HG03439 (cell line): Measurements from ENCODE around the gene FGF12.

Experiments used
- ATAC-seq: cut with Tn5 transposase; IDR thresholded peaks from one replicate; pipeline ENCODE4 v1.9.1; 2021; ENCODE audit warnings: mild to moderate bottlenecking, moderate library complexity; ENCODE audit not compliant: unreplicated experiment

Gene FGF12

GRCh38 chr3:192354687-192355086, 372.7 kb downstream of the FGF12 start:
- no peak for ATAC-seq

- no peak for ATAC-seq
Observed at GRCh38 chr3:192352142-192352541, 375.2 kb downstream of the FGF12 start.

GRCh38 chr3:192351441-192351840, 375.9 kb downstream of the FGF12 start:
- no peak for ATAC-seq

- no peak for ATAC-seq
Observed at GRCh38 chr3:192340031-192340430, 387.3 kb downstream of the FGF12 start.

- ATAC-seq = no peak
Observed at GRCh38 chr3:192339214-192339613, 388.1 kb downstream of the FGF12 start.

GRCh38 chr3:192336286-192336685, 391.1 kb downstream of the FGF12 start:
- ATAC-seq = no peak

- no peak for ATAC-seq
Observed at GRCh38 chr3:192332386-192333291, 394.7 kb downstream of the FGF12 start.

- ATAC-seq = no peak
Observed at GRCh38 chr3:192331749-192332385, 395.5 kb downstream of the FGF12 start.

- ATAC-seq = no peak
Observed at GRCh38 chr3:192326656-192327055, 400.7 kb downstream of the FGF12 start.

GRCh38 chr3:192317564-192317963, 409.8 kb downstream of the FGF12 start:
- no peak for ATAC-seq

- ATAC-seq = no peak
Observed at GRCh38 chr3:192313605-192314004, 413.7 kb downstream of the FGF12 start.

- no peak for ATAC-seq
Observed at GRCh38 chr3:192307631-192308030, 419.7 kb downstream of the FGF12 start.

- ATAC-seq = no peak
Observed at GRCh38 chr3:192303235-192303634, 424.1 kb downstream of the FGF12 start.

GRCh38 chr3:192302721-192303120, 424.6 kb downstream of the FGF12 start:
- no peak for ATAC-seq

GRCh38 chr3:192299921-192300320, 427.4 kb downstream of the FGF12 start:
- no peak for ATAC-seq

- no peak for ATAC-seq
Observed at GRCh38 chr3:192296845-192297244, 430.5 kb downstream of the FGF12 start.

GRCh38 chr3:192284443-192285072, 442.8 kb downstream of the FGF12 start:
- no peak for ATAC-seq

GRCh38 chr3:192281207-192281880, 446.0 kb downstream of the FGF12 start:
- ATAC-seq = no peak

GRCh38 chr3:192279664-192280063, 447.7 kb downstream of the FGF12 start:
- ATAC-seq = no peak

- no peak for ATAC-seq
Observed at GRCh38 chr3:192277477-192277876, 449.9 kb downstream of the FGF12 start.

- ATAC-seq = no peak
Observed at GRCh38 chr3:192275741-192276355, 451.5 kb downstream of the FGF12 start.
